HAP-1 (cell line): ENCODE results near the gene CCDC144A.
"Not testable (repeated sequence)": the region's sequence is repeated elsewhere in the genome, so short reads cannot be mapped to it uniquely, and the experiment has no call there.

Source experiments
- DNase-seq, 2 experiments: peaks; one replicate each; pipeline ENCODE4 v3.0.0-alpha.2; 2016 to 2020; ENCODE audit warnings: low spot score in 2 of 2
- H3K27me3 ChIP-seq: fragments of 250-450 bp; sonication (Bioruptor Pico); 2 replicates; pipeline ENCODE4 v1.5.1; 2020; ENCODE audit warnings: low read depth, mild to moderate bottlenecking, moderate library complexity
- H3K36me3 ChIP-seq: fragments of 250-450 bp; sonication (Bioruptor Pico); replicated peaks from 2 replicates; pipeline ENCODE4 v1.5.1; 2020; ENCODE audit warnings: mild to moderate bottlenecking
- H3K4me1 ChIP-seq: fragments of 250-450 bp; sonication (Bioruptor Pico); 2 replicates; pipeline ENCODE4 v1.5.1; 2020; ENCODE audit warnings: mild to moderate bottlenecking
- H3K4me3 ChIP-seq: fragments of 250-450 bp; sonication (Bioruptor Pico); 2 replicates; pipeline ENCODE4 v1.5.1; 2020; ENCODE audit warnings: mild to moderate bottlenecking, moderate library complexity
- H3K9me3 ChIP-seq: fragments of 250-450 bp; sonication (Bioruptor Pico); 2 replicates; pipeline ENCODE4 v1.5.1; 2020; ENCODE audit warnings: mild to moderate bottlenecking, moderate library complexity
- in situ Hi-C: fragments of 300-500 bp; cut with MboI; formaldehyde crosslinking; loops from 3 replicates; pipeline ENCODE4 v1.14.3; 2020; ENCODE audit warnings: low sequenced_read_pairs, inconsistent platforms, mixed read lengths

The CCDC144A gene

GRCh38 chr17:16689731-16690281 lies at the start of gene CCDC144A:
Gene CCDC144A, plus strand, starts transcription at chr17:16690241. Its CDS starts 160 bp downstream, at chr17:16690401.
- H3K36me3 ChIP-seq, H3K9me3 ChIP-seq, in situ Hi-C loops, H3K4me3 ChIP-seq, H3K27me3 ChIP-seq, H3K4me1 ChIP-seq: not testable (repeated sequence)
- peak in 1 of 2 experiments; percentile 10 for DNase-seq

- DNase-seq: no peak
- no peak overlapping the region for H3K4me3 ChIP-seq
- no peaks in the 10 kb centered on the region for H3K36me3 ChIP-seq
- H3K9me3 ChIP-seq: no peaks in the 10 kb centered on the region; the same call in 1 of the 2 replicates
- H3K4me1 ChIP-seq: peaks cover 9% of the 10 kb centered on the region
- no peaks in the 10 kb centered on the region for H3K27me3 ChIP-seq
- in situ Hi-C loops: no loop called here
These were observed 40.5 kb upstream of the CCDC144A start for GRCh38 chr17:16649585-16649984.

GRCh38 chr17:16652252-16652651 lies 37.8 kb upstream of the CCDC144A start:
- DNase-seq: no peak
- no peaks in the 10 kb centered on the region for H3K27me3 ChIP-seq
- H3K9me3 ChIP-seq: no peaks in the 10 kb centered on the region; the same call in 1 of the 2 replicates
- in situ Hi-C loops: no loop called here
- no peaks in the 10 kb centered on the region for H3K36me3 ChIP-seq
- H3K4me3 ChIP-seq: no peak overlapping the region
- H3K4me1 ChIP-seq: peaks cover 9% of the 10 kb centered on the region

GRCh38 chr17:16652847-16653366 lies 37.1 kb upstream of the CCDC144A start:
- no peaks in the 10 kb centered on the region; the same call in 1 of the 2 replicates for H3K9me3 ChIP-seq
- in situ Hi-C loops: no loop called here
- H3K4me3 ChIP-seq: peak overlapping the region; percentile 64
- no peak for DNase-seq
- no peaks in the 10 kb centered on the region for H3K36me3 ChIP-seq
- H3K27me3 ChIP-seq: no peaks in the 10 kb centered on the region
- H3K4me1 ChIP-seq: peaks cover 9% of the 10 kb centered on the region

- H3K9me3 ChIP-seq: no peaks in the 10 kb centered on the region; the same call in 1 of the 2 replicates
- no peaks in the 10 kb centered on the region for H3K27me3 ChIP-seq
- no peaks in the 10 kb centered on the region for H3K36me3 ChIP-seq
- H3K4me3 ChIP-seq: peak within 1 kb of the TSS; percentile 64
- in situ Hi-C loops: no loop called here
- peak; percentile 86 to 96 for DNase-seq
- H3K4me1 ChIP-seq: peaks cover 9% of the 10 kb centered on the region
These were observed 36.5 kb upstream of the CCDC144A start, which contains the start of gene ZNF624 for GRCh38 chr17:16653367-16654041. Gene ZNF624, minus strand, starts transcription at chr17:16653850.

GRCh38 chr17:16661217-16661616 lies 28.8 kb upstream of the CCDC144A start:
- Histone ChIP-seq H3K4me3 (no peak overlapping the region), H3K36me3 (no peaks in the 10 kb centered on the region), H3K27me3 (no peaks in the 10 kb centered on the region; the same call in 1 of the 2 replicates), H3K4me1 (no peaks in the 10 kb centered on the region), H3K9me3 (no peaks in the 10 kb centered on the region)
- DNase-seq: no peak
- in situ Hi-C loops: no loop called here

- in situ Hi-C loops: no loop called here
- Histone ChIP-seq H3K4me3 (no peak overlapping the region), H3K9me3 (no peaks in the 10 kb centered on the region), H3K36me3 (no peaks in the 10 kb centered on the region), H3K4me1 (no peaks in the 10 kb centered on the region), H3K27me3 (peaks cover 1% of the 10 kb centered on the region; the same call in 1 of the 2 replicates)
- DNase-seq: no peak
These were observed 27.1 kb upstream of the CCDC144A start for GRCh38 chr17:16662936-16663335.

GRCh38 chr17:16666553-16666906 lies 23.5 kb upstream of the CCDC144A start:
- in situ Hi-C loops: not testable (repeated sequence)

GRCh38 chr17:16666907-16667636 lies 23.0 kb upstream of the CCDC144A start:
- in situ Hi-C loops, H3K4me3 ChIP-seq, H3K4me1 ChIP-seq, H3K9me3 ChIP-seq, DNase-seq, H3K36me3 ChIP-seq, H3K27me3 ChIP-seq: not testable (repeated sequence)

More at GRCh38 chr17:16666553-16666906, 23.5 kb upstream of the CCDC144A start:
- DNase-seq, H3K4me1 ChIP-seq, H3K4me3 ChIP-seq, H3K9me3 ChIP-seq, H3K27me3 ChIP-seq, H3K36me3 ChIP-seq: not testable (repeated sequence)

- in situ Hi-C loops: no loop called here
These were observed 13.3 kb upstream of the CCDC144A start for GRCh38 chr17:16676676-16677268.

GRCh38 chr17:16683290-16684138 lies 6.5 kb upstream of the CCDC144A start:
- H3K9me3 ChIP-seq, DNase-seq, in situ Hi-C loops, H3K36me3 ChIP-seq, H3K4me3 ChIP-seq, H3K4me1 ChIP-seq, H3K27me3 ChIP-seq: not testable (repeated sequence)

More at GRCh38 chr17:16676676-16677268, 13.3 kb upstream of the CCDC144A start:
- no peaks in the 10 kb centered on the region for H3K36me3 ChIP-seq
- no peaks in the 10 kb centered on the region for H3K4me1 ChIP-seq
- no peaks in the 10 kb centered on the region for H3K9me3 ChIP-seq
- no peak overlapping the region for H3K4me3 ChIP-seq
- no peaks in the 10 kb centered on the region for H3K27me3 ChIP-seq
- DNase-seq: no peak

GRCh38 chr17:16686019-16686418 lies 4.0 kb upstream of the CCDC144A start:
- DNase-seq, H3K4me1 ChIP-seq, H3K9me3 ChIP-seq, H3K27me3 ChIP-seq, H3K36me3 ChIP-seq, in situ Hi-C loops, H3K4me3 ChIP-seq: not testable (repeated sequence)

- H3K36me3 ChIP-seq, in situ Hi-C loops, H3K4me3 ChIP-seq, H3K27me3 ChIP-seq, H3K9me3 ChIP-seq, H3K4me1 ChIP-seq: not testable (repeated sequence)
- DNase-seq: peak in 1 of 2 experiments; percentile 65
These were observed 2.9 kb upstream of the CCDC144A start for GRCh38 chr17:16687151-16687550.
